Glutamatergic neuron (in vitro differentiated cells): Measurements from ENCODE around the gene LYG1. TPM values are rescaled to one million over a fixed set of nuclear protein-coding genes. Genes with fewer than 3 reads are reported as not detected.

Experiments used
- DNase-seq: peaks from one replicate; pipeline ENCODE4 v3.0.0; 2022
- H3K27ac Mint-ChIP-seq: one replicate; pipeline ENCODE4 v1.8.0; 2020; ENCODE audit warnings: mild to moderate bottlenecking, mixed read lengths, inconsistent platforms; ENCODE audit not compliant: unreplicated experiment
- H3K27me3 Mint-ChIP-seq: one replicate; pipeline ENCODE4 v1.8.0; 2020; ENCODE audit warnings: mild to moderate bottlenecking, moderate library complexity, mixed read lengths, inconsistent platforms; ENCODE audit not compliant: unreplicated experiment
- H3K36me3 Mint-ChIP-seq: one replicate; pipeline ENCODE4 v1.8.0; 2020; ENCODE audit warnings: mild to moderate bottlenecking, mixed read lengths, inconsistent platforms; ENCODE audit not compliant: unreplicated experiment
- H3K4me1 Mint-ChIP-seq: one replicate; pipeline ENCODE4 v1.8.0; 2020; ENCODE audit warnings: mild to moderate bottlenecking, low read depth, mixed read lengths, inconsistent platforms; ENCODE audit not compliant: unreplicated experiment
- H3K4me3 Mint-ChIP-seq: one replicate; pipeline ENCODE4 v1.8.0; 2020; ENCODE audit warnings: mild to moderate bottlenecking, mixed read lengths, inconsistent platforms; ENCODE audit not compliant: unreplicated experiment
- H3K9me3 Mint-ChIP-seq: one replicate; pipeline ENCODE4 v1.8.0; 2020; ENCODE audit warnings: mild to moderate bottlenecking, moderate library complexity, mixed read lengths, inconsistent platforms; ENCODE audit not compliant: unreplicated experiment
- CTCF ChIP-seq: fragments of 200-600 bp; sonication (generic); IDR thresholded peaks from one replicate; pipeline ENCODE4 v1.5.0; 2021; ENCODE audit not compliant: partially characterized antibody, unreplicated experiment
- total RNA-seq: library from RNA; stranded (reverse); fragmentation: NEBNext Ultra II Directional; extraction: Animal tissue kit (Norgen Biotek cat#: 25700); gene quantifications from one replicate; pipeline ENCODE4 v1.2.1, GENCODE V29; 2021; ENCODE audit not compliant: unreplicated experiment

Gene LYG1
- total RNA-seq, 1 donor from 2014 or later, result 1.2 TPM

GRCh38 chr2:99275882-99276281 is 25.1 kb downstream of the LYG1 start:
- Mint-ChIP-seq H3K4me3 (no peak overlapping the region), H3K36me3 (peaks cover 11% of the 10 kb centered on the region), H3K27ac (no peak overlapping the region), H3K9me3 (peaks cover 4% of the 10 kb centered on the region), H3K27me3 (no peaks in the 10 kb centered on the region), H3K4me1 (no peaks in the 10 kb centered on the region)
- TF ChIP-seq CTCF, result no peak
- DNase-seq, result no peak

- DNase-seq, result no peak
- TF ChIP-seq CTCF, result no peak
- Mint-ChIP-seq H3K27me3 (peaks cover 1% of the 10 kb centered on the region), H3K4me1 (no peaks in the 10 kb centered on the region), H3K27ac (no peak overlapping the region), H3K4me3 (no peak overlapping the region), H3K36me3 (no peaks in the 10 kb centered on the region), H3K9me3 (no peaks in the 10 kb centered on the region)
Measured at GRCh38 chr2:99261242-99261641, 39.8 kb downstream of the LYG1 start.

GRCh38 chr2:99260184-99260583 is 40.8 kb downstream of the LYG1 start:
- Mint-ChIP-seq H3K36me3 (no peaks in the 10 kb centered on the region), H3K27ac (no peak overlapping the region), H3K4me1 (no peaks in the 10 kb centered on the region), H3K4me3 (no peak overlapping the region), H3K27me3 (peaks cover 1% of the 10 kb centered on the region), H3K9me3 (no peaks in the 10 kb centered on the region)
- no peak for DNase-seq
- TF ChIP-seq CTCF, result no peak

- Mint-ChIP-seq H3K4me3 (no peak overlapping the region), H3K4me1 (no peaks in the 10 kb centered on the region), H3K36me3 (no peaks in the 10 kb centered on the region), H3K27ac (no peak overlapping the region), H3K9me3 (no peaks in the 10 kb centered on the region), H3K27me3 (peaks cover 1% of the 10 kb centered on the region)
- TF ChIP-seq CTCF, result no peak
- no peak for DNase-seq
Measured at GRCh38 chr2:99259465-99259864, 41.5 kb downstream of the LYG1 start.

- no peaks in the 10 kb centered on the region for H3K27me3 Mint-ChIP-seq
- peaks cover 4% of the 10 kb centered on the region for H3K36me3 Mint-ChIP-seq
- no peaks in the 10 kb centered on the region for H3K4me1 Mint-ChIP-seq
- H3K27ac Mint-ChIP-seq, result no peak overlapping the region
- H3K9me3 Mint-ChIP-seq, result no peaks in the 10 kb centered on the region
- no peak for TF ChIP-seq CTCF
- no peak for DNase-seq
- no peak overlapping the region for H3K4me3 Mint-ChIP-seq
Measured at GRCh38 chr2:99256677-99257076, 44.3 kb downstream of the LYG1 start.
